Lung (tissue), 12 donors: ENCODE results near the gene NXNL1. TPM values are rescaled to one million over a fixed set of nuclear protein-coding genes. Genes with fewer than 3 reads are reported as not detected.
A peak's percentile ranks its signal among the peaks of the same experiment; 100 is the strongest.
"Not testable (repeated sequence)": the region's sequence is repeated elsewhere in the genome, so short reads cannot be mapped to it uniquely, and the experiment has no call there.

Experiments used
- ATAC-seq: fragments of 200-7000 bp; cut with Tn5 transposase; one replicate; pipeline ENCODE4 v1.9.1; 2020; ENCODE audit warnings: moderate number of reproducible peaks; ENCODE audit not compliant: insufficient read depth, low FRiP score
- DNase-seq, 3 donors: peaks; one replicate each; pipeline ENCODE4 v3.0.0-alpha.2; 2013 to 2017
- H3K27ac ChIP-seq, 2 donors: one replicate each; pipeline ENCODE4 v1.5.1; 2013; ENCODE audit warnings: mild to moderate bottlenecking in 2 of 2, moderate library complexity in 2 of 2, control low read depth in 1 of 2, inconsistent platforms in 1 of 2, low read depth in 1 of 2, low read length in 1 of 2
- H3K27me3 ChIP-seq, 3 donors: one replicate each; pipeline ENCODE4 v1.5.1; 2013; ENCODE audit warnings: low read length in 2 of 3; ENCODE audit not compliant: control insufficient read depth in 3 of 3, insufficient read depth in 3 of 3
- H3K36me3 ChIP-seq, 4 donors: one replicate each; pipeline ENCODE4 v1.5.1; 2013; ENCODE audit warnings: low read length in 4 of 4, mild to moderate bottlenecking in 1 of 4, moderate library complexity in 1 of 4; ENCODE audit not compliant: control insufficient read depth in 4 of 4, insufficient read depth in 4 of 4
- H3K4me1 ChIP-seq, 5 donors: one replicate each; pipeline ENCODE4 v1.5.1; 2013; ENCODE audit warnings: low read length in 5 of 5, mild to moderate bottlenecking in 2 of 5, moderate library complexity in 1 of 5; ENCODE audit not compliant: control insufficient read depth in 5 of 5, insufficient read depth in 5 of 5
- H3K4me3 ChIP-seq: one replicate; pipeline ENCODE4 v1.5.1; 2013; ENCODE audit warnings: mild to moderate bottlenecking, control low read depth, moderate library complexity
- H3K9ac ChIP-seq, 2 donors: one replicate each; pipeline ENCODE4 v1.5.1; 2013; ENCODE audit warnings: low read length in 2 of 2, control low read depth in 1 of 2; ENCODE audit not compliant: insufficient read depth in 1 of 2
- H3K9me3 ChIP-seq, 4 donors: one replicate each; pipeline ENCODE4 v1.5.1; 2013; ENCODE audit warnings: low read length in 3 of 4, mild to moderate bottlenecking in 1 of 4, moderate library complexity in 1 of 4; ENCODE audit not compliant: control insufficient read depth in 4 of 4, insufficient read depth in 3 of 4
- CTCF ChIP-seq: IDR thresholded peaks from 2 replicates; pipeline ENCODE4 v1.5.1; 2012; ENCODE audit warnings: mild to moderate bottlenecking; ENCODE audit errors: control extremely low read depth, extremely low read depth
- WGBS, 2 donors: extraction: QIAGEN DNeasy Blood & Tissue Kit; methylation state at CpG; one replicate each; pipeline ENCODE4 v1.1.7; 2013; 5-methylcytosine and 5-hydroxymethylcytosine counted together
- polyA plus RNA-seq, 2 donors: library from polyadenylated mRNA; stranded (reverse); fragments of 200-250 nt; gene quantifications; one replicate each; pipeline ENCODE4 v1.2.1, GENCODE V29; 2013
- total RNA-seq, 2 donors: library from RNA; depleted of rRNA in 1 of 2; stranded (reverse); fragments of >200 nt in 1 of 2; gene quantifications; one replicate each; pipeline ENCODE4 v1.2.1, GENCODE V29; 2014 to 2021
- donor health status: control.
- donor health status: control.
- donor health status: Bipolar disorder and iron deficiency.
- donor health status: healthy.
- donor health status: DM: yes; HTN: yes; CAD: no.

NXNL1 gene
- total and polyA plus RNA-seq, 4 donors: not detected

- H3K4me1 ChIP-seq: peaks cover 0 to 2% (median 0%) of the 10 kb centered on the region in 5 donors
- H3K27ac ChIP-seq: no peak overlapping the region
- no peak for ATAC-seq
- TF ChIP-seq CTCF: no peak
- 93% methylated on average over 13 of the region's 13 CpGs for WGBS, 2 donors
- DNase-seq: no peak
- H3K9ac ChIP-seq: no peak overlapping the region
- no peaks in the 10 kb centered on the region for H3K27me3 ChIP-seq
- H3K36me3 ChIP-seq: peaks cover 0 to 3% (median 0%) of the 10 kb centered on the region in 4 donors
- H3K9me3 ChIP-seq: no peaks in the 10 kb centered on the region
- H3K4me3 ChIP-seq: no peak overlapping the region
Measured at GRCh38 chr19:17481986-17482385, 21.3 kb upstream of the NXNL1 start.

GRCh38 chr19:17479325-17479791 is 18.6 kb upstream of the NXNL1 start:
- H3K4me3 ChIP-seq: no peak overlapping the region
- H3K27ac ChIP-seq: no peak overlapping the region
- WGBS, 2 donors: 80 to 85% methylated on average over 6 of the region's 6 CpGs
- H3K9ac ChIP-seq: no peak overlapping the region
- H3K4me1 ChIP-seq: peaks cover 0 to 12% (median 0%) of the 10 kb centered on the region in 5 donors
- H3K36me3 ChIP-seq: no peaks in the 10 kb centered on the region
- TF ChIP-seq CTCF: no peak
- no peak for DNase-seq
- H3K27me3 ChIP-seq: no peaks in the 10 kb centered on the region
- ATAC-seq: no peak
- no peaks in the 10 kb centered on the region for H3K9me3 ChIP-seq

GRCh38 chr19:17475541-17476115 is 14.9 kb upstream of the NXNL1 start:
- H3K9me3 ChIP-seq: no peaks in the 10 kb centered on the region
- peaks cover 0 to 2% (median 0%) of the 10 kb centered on the region in 4 donors for H3K36me3 ChIP-seq
- H3K27me3 ChIP-seq: no peaks in the 10 kb centered on the region
- no peak overlapping the region for H3K4me3 ChIP-seq
- DNase-seq: peak; percentile 56 to 79 (median 79)
- no peak for TF ChIP-seq CTCF
- no peak overlapping the region for H3K9ac ChIP-seq
- H3K4me1 ChIP-seq: peaks cover 0 to 19% (median 5%) of the 10 kb centered on the region in 5 donors
- peak overlapping the region; percentile 15 to 71 for H3K27ac ChIP-seq
- WGBS, 2 donors: 27 to 30% methylated on average over 10 of the region's 10 CpGs
- peak; percentile 58 for ATAC-seq

- DNase-seq, H3K36me3 ChIP-seq, H3K9ac ChIP-seq, ATAC-seq, H3K27me3 ChIP-seq, H3K9me3 ChIP-seq, H3K4me3 ChIP-seq: not testable (repeated sequence)
- peak overlapping the region; percentile 15 to 71 for H3K27ac ChIP-seq
- H3K4me1 ChIP-seq: peaks cover 0 to 19% (median 5%) of the 10 kb centered on the region in 5 donors
- 77 to 78% methylated on average over 6 of the region's 6 CpGs for WGBS, 2 donors
Measured at GRCh38 chr19:17475011-17475540, 14.3 kb upstream of the NXNL1 start.
